Occipital lobe (tissue), 2 donors: Measurements from ENCODE around the gene KCNH2. TPM values are rescaled to one million over a fixed set of nuclear protein-coding genes. Genes with fewer than 3 reads are reported as not detected.

Experiments used
- DNase-seq: peaks from one replicate; lab custom pipeline; 2025; lab: John Stamatoyannopoulos, UW
- total RNA-seq: library from RNA; depleted of rRNA; stranded (reverse); fragments of >200 nt; gene quantifications from one replicate; pipeline ENCODE4 v1.2.3, GENCODE V29; 2014

Gene KCNH2
- total RNA-seq, 1 donor from 2014 or later: 8.0 TPM

- no peak for DNase-seq
Observed at GRCh38 chr7:150959739-150960734, 18.1 kb downstream of the KCNH2 start.

GRCh38 chr7:150959081-150959480 lies 19.0 kb downstream of the KCNH2 start:
- no peak for DNase-seq

- DNase-seq: no peak
Observed at GRCh38 chr7:150958597-150958996, 19.5 kb downstream of the KCNH2 start.

DNA sequence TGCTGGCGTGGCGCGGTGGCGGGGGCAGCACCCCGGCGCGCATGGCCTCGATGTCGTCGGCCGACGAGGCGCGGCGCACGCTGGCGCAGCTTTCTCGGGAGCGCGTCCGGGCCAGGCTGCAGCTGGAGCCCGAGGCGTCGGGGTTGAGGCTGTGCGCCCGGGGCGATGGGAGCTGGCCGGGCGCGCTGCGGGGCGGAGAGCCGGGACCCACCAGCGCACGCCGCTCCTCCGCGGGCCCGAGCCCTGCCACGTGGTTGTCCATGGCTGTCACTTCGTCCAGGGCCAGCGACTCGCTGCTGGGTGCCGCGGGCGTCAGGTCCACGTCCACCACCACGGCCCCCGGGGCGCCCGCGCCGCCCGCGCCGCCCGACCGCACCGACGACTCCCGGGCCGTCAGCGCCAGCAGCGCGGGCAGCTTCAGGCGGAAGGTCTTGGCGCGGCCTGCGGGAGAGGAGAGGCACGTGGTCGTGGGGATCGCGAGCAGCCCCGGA lies 20.0 kb downstream of the KCNH2 start:
- DNase-seq: no peak

GRCh38 chr7:150957133-150958020 lies 20.7 kb downstream of the KCNH2 start:
- no peak for DNase-seq

DNA sequence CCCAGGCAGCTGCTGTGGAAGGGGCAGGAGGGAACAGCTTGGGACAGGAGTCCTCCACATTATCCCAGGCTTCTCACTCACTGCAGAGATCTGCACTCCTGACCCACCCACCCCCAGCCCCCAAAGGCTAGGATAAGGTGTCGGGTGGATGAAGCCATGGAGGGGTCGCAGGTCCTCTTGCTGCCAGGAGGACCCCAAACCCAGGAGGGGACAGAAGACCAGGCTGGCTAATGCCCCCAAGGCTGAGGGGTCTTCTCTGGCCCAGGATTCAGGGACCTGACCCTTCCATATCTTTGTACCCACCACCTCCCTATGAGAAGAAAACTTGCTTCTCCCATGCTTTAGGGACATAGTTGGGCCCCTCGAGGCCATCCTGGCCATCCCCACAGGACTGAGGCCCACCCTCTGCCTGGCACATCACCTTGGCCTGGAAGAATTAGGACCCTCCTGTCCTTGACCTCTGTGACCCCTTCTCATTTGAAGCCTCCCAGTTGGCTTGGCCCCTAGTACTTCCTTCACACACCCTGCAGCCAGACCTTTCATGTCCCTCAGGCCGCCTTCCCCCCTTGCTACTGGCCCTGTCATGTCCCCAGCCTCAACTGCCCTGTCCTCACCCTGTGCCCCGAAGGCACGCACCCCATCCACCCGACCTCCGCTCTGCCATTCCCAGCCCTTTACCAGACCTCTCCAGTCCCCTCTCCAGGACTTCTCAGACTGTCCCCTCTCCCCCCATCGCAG lies 21.6 kb downstream of the KCNH2 start:
- DNase-seq: no peak

GRCh38 chr7:150955519-150956394 lies 22.4 kb downstream of the KCNH2 start:
- DNase-seq: peak; percentile 23

DNA sequence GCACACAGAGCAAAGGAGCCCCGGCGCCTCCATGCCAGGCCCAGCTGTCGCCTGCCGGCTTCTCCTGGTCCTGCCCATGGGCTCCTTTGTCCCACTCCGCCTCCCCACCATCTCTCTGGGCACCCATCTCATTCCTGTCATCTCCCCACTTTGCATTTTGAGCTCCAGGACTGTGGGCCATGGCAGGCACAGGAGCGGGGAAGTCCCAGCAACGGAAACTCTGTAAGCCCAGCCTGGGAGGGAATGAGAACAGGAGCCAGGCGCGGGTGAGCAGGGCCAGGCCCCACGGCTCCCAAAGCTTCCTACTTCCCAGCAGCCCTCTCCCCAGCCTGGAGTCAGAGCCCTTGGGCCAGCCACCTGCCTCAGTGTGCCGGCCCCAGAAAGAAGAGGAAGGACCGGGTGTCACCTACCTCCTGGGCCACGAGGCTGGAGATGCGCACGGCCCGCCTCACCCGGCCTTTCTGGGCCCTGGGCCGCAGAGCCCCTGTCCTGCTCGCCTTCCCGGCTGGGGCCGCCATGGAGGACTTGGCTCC lies 23.1 kb downstream of the KCNH2 start:
- no peak for DNase-seq

DNA sequence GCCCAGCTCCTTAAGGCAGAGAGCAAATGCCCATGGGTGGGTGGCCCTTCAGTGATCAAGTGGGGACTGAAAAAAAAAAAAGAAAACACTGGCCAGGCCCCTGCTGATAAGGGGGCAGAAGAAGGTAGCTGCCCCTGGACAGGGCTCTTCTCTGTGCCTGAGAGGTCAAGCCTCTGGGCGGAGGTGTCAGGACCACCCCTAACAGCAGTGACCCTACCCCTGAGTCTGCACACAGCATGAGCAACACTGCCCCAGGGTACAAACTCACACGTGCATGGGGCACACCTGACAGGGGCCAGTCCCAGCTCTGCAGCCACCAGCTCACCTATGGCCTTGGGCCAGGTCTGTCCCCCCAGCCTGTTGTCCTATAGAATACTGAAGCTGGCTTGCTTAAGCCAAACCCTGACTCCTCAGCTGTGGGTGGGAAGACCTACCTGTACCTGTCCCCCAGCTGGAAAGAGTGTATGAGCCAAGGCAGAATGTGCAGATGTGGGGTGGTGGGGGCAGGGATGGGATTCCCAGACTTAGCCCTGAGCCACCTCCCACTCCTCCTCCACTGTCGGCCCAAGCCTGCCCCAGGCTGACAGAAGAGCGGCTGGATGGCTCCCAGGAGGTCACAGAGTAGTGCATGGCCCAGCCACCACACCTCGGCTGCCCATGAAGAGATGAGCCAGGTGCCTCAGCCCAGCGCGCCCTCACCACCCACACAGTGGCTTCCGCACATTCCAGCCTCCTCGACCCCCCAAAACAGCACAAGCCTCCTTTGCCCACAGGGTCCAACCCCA lies 23.7 kb downstream of the KCNH2 start:
- no peak for DNase-seq

DNA sequence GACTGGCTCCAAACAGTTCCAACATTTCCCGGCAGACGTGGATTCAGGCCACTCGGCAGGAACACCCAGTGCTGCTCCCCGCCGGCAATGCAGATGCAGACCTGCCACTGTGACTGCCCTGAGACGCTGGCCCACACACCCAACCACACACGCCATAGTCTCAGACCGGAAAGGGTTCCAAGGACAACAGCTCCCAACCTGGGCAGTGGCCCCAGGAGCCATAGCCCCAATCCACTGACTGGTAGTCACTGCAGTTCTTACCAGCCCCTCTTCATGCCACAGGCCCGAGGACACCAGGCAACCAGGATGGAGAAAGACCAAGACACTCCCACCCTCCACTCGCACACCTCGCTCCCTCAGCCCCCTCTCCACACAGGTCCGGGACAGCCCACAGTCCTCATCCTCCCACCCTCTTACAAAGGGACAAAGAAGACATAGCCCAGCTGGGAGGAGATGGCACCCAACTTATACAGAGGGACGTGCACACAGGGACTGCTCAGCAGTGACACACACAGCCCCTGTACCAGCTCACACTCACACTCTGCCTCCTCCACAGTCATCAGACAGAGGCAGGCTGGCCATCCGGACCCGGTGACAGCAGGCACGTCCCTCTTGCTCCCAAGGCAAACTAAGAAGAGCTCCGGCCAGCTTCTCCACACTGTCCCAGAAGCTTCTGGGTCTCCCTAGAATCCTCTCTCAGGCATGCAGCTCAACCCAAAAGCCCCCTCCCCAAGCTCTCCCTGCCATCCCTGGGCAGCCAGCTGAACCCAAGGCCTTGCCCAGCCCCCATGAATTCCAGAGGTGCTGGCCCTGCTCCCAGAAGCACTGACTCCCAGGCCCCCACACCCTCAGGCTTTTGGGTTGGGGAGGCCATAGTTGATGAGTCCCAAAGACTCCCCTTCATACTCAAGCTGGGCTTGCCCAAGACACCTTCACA lies 24.8 kb downstream of the KCNH2 start:
- no peak for DNase-seq

GRCh38 chr7:150952331-150953050 lies 25.6 kb downstream of the KCNH2 start:
- no peak for DNase-seq

- DNase-seq: no peak
Observed at GRCh38 chr7:150951521-150951920, 26.6 kb downstream of the KCNH2 start.

- DNase-seq: no peak
Observed at GRCh38 chr7:150951181-150951520, 27.0 kb downstream of the KCNH2 start.

DNA sequence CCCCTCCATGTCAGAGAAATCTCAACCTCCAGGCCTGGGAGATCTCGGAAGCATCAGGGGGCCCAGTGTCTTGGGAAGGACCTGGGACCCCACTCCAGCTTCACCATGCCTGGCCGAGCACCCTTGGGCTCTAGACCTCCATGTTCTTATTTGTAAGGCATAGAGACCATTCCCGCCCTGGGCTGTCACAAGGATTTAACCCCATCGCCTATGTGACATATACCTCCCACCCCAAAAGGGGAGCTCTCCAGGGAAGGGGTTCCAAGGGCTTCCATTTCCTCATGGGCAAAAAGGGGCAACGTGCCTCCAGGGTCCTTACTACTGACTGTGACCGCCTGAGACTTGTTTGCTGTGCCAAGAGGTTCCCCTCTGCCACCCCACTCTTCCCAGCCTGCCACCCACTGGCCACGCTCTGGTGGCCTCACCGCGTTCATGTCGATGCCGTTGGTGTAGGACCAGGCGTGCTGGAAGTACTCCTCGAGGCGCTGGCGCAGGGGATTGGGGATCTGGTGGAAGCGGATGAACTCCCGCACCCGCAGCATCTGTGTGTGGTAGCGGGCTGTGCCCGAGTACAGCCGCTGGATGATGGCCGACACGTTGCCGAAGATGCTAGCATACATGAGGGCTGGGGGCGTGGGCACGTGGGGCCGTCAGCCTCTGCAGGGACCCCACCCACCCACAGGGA lies 27.5 kb downstream of the KCNH2 start:
- DNase-seq: no peak

- DNase-seq: no peak
Observed at GRCh38 chr7:150949971-150950491, 28.1 kb downstream of the KCNH2 start.

GRCh38 chr7:150949564-150949963 lies 28.6 kb downstream of the KCNH2 start:
- DNase-seq: no peak

GRCh38 chr7:150948791-150949251 lies 29.3 kb downstream of the KCNH2 start:
- DNase-seq: no peak
